AG04450 (cell line): ENCODE results near the gene IL20RB. TPM values are rescaled to one million over a fixed set of nuclear protein-coding genes. Genes with fewer than 3 reads are reported as not detected.
"Not testable (repeated sequence)": the region's sequence is repeated elsewhere in the genome, so short reads cannot be mapped to it uniquely, and the experiment has no call there.

Experiments used
- CTCF ChIA-PET: fragments of 300-600, 350-600 bp; formaldehyde crosslinking; extraction: SDS; loops from one replicate; lab custom pipeline; 2022; ENCODE audit warnings: antibody characterized with exemption, inconsistent platforms; lab: Charles Lee
- POLR2A ChIA-PET: fragments of 350-600 bp; formaldehyde crosslinking; extraction: SDS; loops from one replicate; lab custom pipeline; 2021; ENCODE audit warnings: antibody characterized with exemption, inconsistent platforms; lab: Yijun Ruan, JAX
- DNase-seq: peaks from one replicate; pipeline ENCODE4 v3.0.0-alpha.2; 2011; ENCODE audit warnings: low read depth, low spot score
- H3K27ac ChIP-seq: one replicate; pipeline ENCODE4 v1.5.1; 2012; ENCODE audit warnings: low read depth, low read length, control low read depth
- H3K27me3 ChIP-seq: one replicate; pipeline ENCODE4 v1.6.0; 2012; ENCODE audit warnings: low read length; ENCODE audit not compliant: control insufficient read depth, insufficient read depth
- H3K4me3 ChIP-seq: 2 replicates; pipeline ENCODE4 v1.5.1; 2011; ENCODE audit warnings: mild to moderate bottlenecking, low read depth, low read length, control low read depth
- H3K9me3 ChIP-seq: 2 replicates; pipeline ENCODE4 v1.5.1; 2012; ENCODE audit warnings: low read length; ENCODE audit not compliant: control insufficient read depth, insufficient read depth
- CTCF ChIP-seq: IDR thresholded peaks from 2 replicates; pipeline ENCODE4 v1.5.1; 2011; ENCODE audit warnings: low read depth, low read length, control low read depth, inconsistent platforms
- polyA plus RNA-seq: library from polyadenylated mRNA; depleted of rRNA; stranded (reverse); fragments of >200 nt; gene quantifications from 2 replicates; pipeline ENCODE4 v1.2.3, GENCODE V29; 2011

The IL20RB gene
- polyA plus RNA-seq, 1 experiment: 2.1 TPM

- ChIA-PET CTCF (interaction anchor here (0.6 to 1.4 kb wide), 2 partner anchors 56 to 207 kb away, joined by 4 read pairs; partner anchors contain the start of gene STAG1), POLR2A (no interaction called here)
- TF ChIP-seq CTCF: no peak
- no peak for DNase-seq
- Histone ChIP-seq H3K27ac (no peak overlapping the region), H3K4me3 (no peak overlapping the region), H3K27me3 (no peaks in the 10 kb centered on the region), H3K9me3 (no peaks in the 10 kb centered on the region)
These were observed 1.8 kb downstream of the IL20RB start for GRCh38 chr3:136959599-136959998.

GRCh38 chr3:136960838-136961836, 3.4 kb downstream of the IL20RB start:
- CTCF ChIA-PET: interaction anchor here (1.4 kb wide), 1 partner anchor 209 kb away, joined by 4 read pairs; the partner anchor contains the start of gene STAG1
- Histone ChIP-seq H3K27ac (peak overlapping the region; percentile 1), H3K27me3 (no peaks in the 10 kb centered on the region), H3K9me3 (no peaks in the 10 kb centered on the region), H3K4me3 (no peak overlapping the region)
- no peak for DNase-seq
- TF ChIP-seq CTCF: no peak
- POLR2A ChIA-PET: no interaction called here

GRCh38 chr3:136962927-136963326, 5.1 kb downstream of the IL20RB start:
- no peak overlapping the region for H3K4me3 ChIP-seq
- no peak for TF ChIP-seq CTCF
- no peak for DNase-seq
- POLR2A ChIA-PET: interaction anchor here (0.6 kb wide), 1 partner anchor 253 kb away, joined by 3 read pairs; no protein-coding TSS in a partner anchor
- H3K27me3 ChIP-seq: no peaks in the 10 kb centered on the region
- no peaks in the 10 kb centered on the region for H3K9me3 ChIP-seq
- H3K27ac ChIP-seq: no peak overlapping the region
- CTCF ChIA-PET: interaction anchor here (0.7 to 1.5 kb wide), 4 partner anchors 12 to 657 kb away, joined by 3 to 4 read pairs (median 3); partner anchors contain the start of gene STAG1

GRCh38 chr3:136969539-136969938, 11.8 kb downstream of the IL20RB start:
- DNase-seq, H3K27me3 ChIP-seq, CTCF ChIA-PET, H3K27ac ChIP-seq, POLR2A ChIA-PET, H3K9me3 ChIP-seq, H3K4me3 ChIP-seq: not testable (repeated sequence)

- Histone ChIP-seq H3K9me3 (no peaks in the 10 kb centered on the region), H3K27ac (no peak overlapping the region), H3K4me3 (no peak overlapping the region), H3K27me3 (no peaks in the 10 kb centered on the region)
- POLR2A ChIA-PET: no interaction called here
- no peak for DNase-seq
- CTCF ChIA-PET: no interaction called here
- no peak for TF ChIP-seq CTCF
These were observed 15.6 kb downstream of the IL20RB start for GRCh38 chr3:136973352-136973751.
